Measurements from ENCODE around the gene MSI2.

DNA sequence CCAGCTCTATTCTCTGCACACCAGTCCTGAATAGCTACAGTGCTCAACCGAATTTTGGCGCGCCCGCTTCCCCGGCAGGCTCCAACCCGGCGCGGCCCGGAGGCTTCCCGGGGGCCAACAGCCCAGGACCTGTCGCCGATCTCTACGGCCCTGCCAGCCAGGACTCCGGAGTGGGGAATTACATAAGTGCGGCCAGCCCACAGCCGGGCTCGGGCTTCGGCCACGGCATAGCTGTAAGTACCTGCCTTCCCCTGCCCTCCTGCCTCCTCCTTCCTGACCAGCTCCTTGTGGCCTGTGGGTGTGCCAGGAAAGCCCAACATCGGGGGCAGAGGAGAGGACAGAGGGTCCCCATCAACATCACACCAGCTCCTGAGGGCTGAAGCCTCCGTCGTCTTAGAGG is 418.6 kb downstream of the MSI2 start:
- TF ChIP-seq POLR2AphosphoS5 (IDR thresholded peaks at IDR 0.05; ENCODE audit: borderline replicate concordance, low read depth, low read length): no peak
- no peak for TF ChIP-seq EZH2 (IDR thresholded peaks at IDR 0.05)
- TF ChIP-seq FOXP2 (optimal IDR thresholded peaks at IDR 0.05; ENCODE audit: control extremely low read depth, extremely low read length, insufficient read depth): no peak

Data from SK-N-MC (cell line).